SU-DHL-6 (cell line): ENCODE results near the gene SREBF1.

Source experiments
- H2AFZ ChIP-seq: fragments of 200-600 bp; sonication (generic); 2 replicates; pipeline ENCODE4 v1.6.1; 2014; ENCODE audit warnings: low read depth, mild to moderate bottlenecking, moderate library complexity, mixed read lengths, antibody characterized with exemption, low read length; ENCODE audit not compliant: severe bottlenecking
- H3F3A ChIP-seq: fragments of 200-600 bp; shearing (Covaris generic); 2 replicates; pipeline ENCODE4 v1.6.0; 2016; ENCODE audit warnings: antibody characterized with exemption, mild to moderate bottlenecking; ENCODE audit not compliant: insufficient read depth
- H3K27ac ChIP-seq: fragments of 200-600 bp; sonication (generic); 2 replicates; pipeline ENCODE4 v1.5.1; 2016; ENCODE audit warnings: low read depth, mild to moderate bottlenecking, low read length, moderate library complexity, mixed read lengths
- H3K27me3 ChIP-seq: fragments of 200-600 bp; sonication (generic), shearing (Covaris generic); 2 replicates; pipeline ENCODE4 v1.6.0; 2014; ENCODE audit warnings: mild to moderate bottlenecking, low read length
- H3K36me3 ChIP-seq: fragments of 200-600 bp; sonication (generic); 2 replicates; pipeline ENCODE4 v1.6.1; 2014; ENCODE audit warnings: mild to moderate bottlenecking, low read length, mixed read lengths
- H3K4me2 ChIP-seq: fragments of 300-600, 200-600 bp; shearing (Covaris generic), sonication (generic); 2 replicates; pipeline ENCODE4 v1.6.0; 2014; ENCODE audit warnings: low read length, low read depth, mild to moderate bottlenecking; ENCODE audit not compliant: poor library complexity, severe bottlenecking
- H3K4me3 ChIP-seq: fragments of 200-600 bp; sonication (generic); 2 replicates; pipeline ENCODE4 v1.5.1; 2014; ENCODE audit warnings: antibody characterized with exemption, low read length, mild to moderate bottlenecking, mixed read lengths; ENCODE audit not compliant: insufficient read depth, poor library complexity, severe bottlenecking
- H3K79me2 ChIP-seq: fragments of 200-600 bp; sonication (generic); 2 replicates; pipeline ENCODE4 v1.6.1; 2014; ENCODE audit warnings: mild to moderate bottlenecking, low read length, moderate library complexity; ENCODE audit not compliant: insufficient read depth
- H3K9ac ChIP-seq: fragments of 200-600 bp; sonication (generic); 2 replicates; pipeline ENCODE4 v1.7.0; 2014; ENCODE audit warnings: mild to moderate bottlenecking, low read length
- H3K9me2 ChIP-seq: fragments of 200-600 bp; sonication (generic); replicated peaks from 2 replicates; pipeline ENCODE4 v1.6.1; 2014; ENCODE audit warnings: low read length; ENCODE audit not compliant: insufficient read depth
- H3K9me3 ChIP-seq: fragments of 200-600 bp; sonication (generic); 2 replicates; pipeline ENCODE4 v1.6.1; 2014; ENCODE audit warnings: low read length, mixed read lengths; ENCODE audit not compliant: insufficient read depth
- H4K20me1 ChIP-seq: fragments of 200-600 bp; sonication (generic); 2 replicates; pipeline ENCODE4 v1.6.1; 2014; ENCODE audit warnings: low read depth, mild to moderate bottlenecking, antibody characterized with exemption, low read length, moderate library complexity, mixed read lengths
- CTCF ChIP-seq: fragments of 200-600 bp; sonication (generic); IDR thresholded peaks from one replicate; pipeline ENCODE4 v1.5.1; 2017; ENCODE audit warnings: antibody characterized with exemption, mild to moderate bottlenecking, low read length, moderate library complexity; ENCODE audit not compliant: insufficient read depth, poor library complexity, severe bottlenecking
- EZH2phosphoT487 ChIP-seq: fragments of 200-600 bp; sonication (generic), shearing (Covaris generic); conservative IDR thresholded peaks from 2 replicates; pipeline ENCODE4 v1.6.1; 2018; ENCODE audit warnings: mild to moderate bottlenecking, antibody characterized with exemption, low read length, moderate library complexity, mixed read lengths

Gene SREBF1

GRCh38 chr17:17795946-17796786 is 40.6 kb downstream of the SREBF1 start:
- Histone ChIP-seq H3K27me3 (no peaks in the 10 kb centered on the region), H3K36me3 (no peaks in the 10 kb centered on the region), H3K9me2 (no peaks in the 10 kb centered on the region), H3K4me3 (no peak overlapping the region), H3K9ac (no peak overlapping the region), H3K27ac (no peak overlapping the region), H3F3A (no peaks in the 10 kb centered on the region), H3K79me2 (no peaks in the 10 kb centered on the region), H3K9me3 (no peaks in the 10 kb centered on the region), H4K20me1 (no peaks in the 10 kb centered on the region), H3K4me2 (no peak overlapping the region), H2AFZ (no peak overlapping the region)
- no peak for TF ChIP-seq CTCF
- TF ChIP-seq EZH2phosphoT487: no peak

GRCh38 chr17:17795296-17795695 is 41.5 kb downstream of the SREBF1 start:
- H4K20me1 ChIP-seq: no peaks in the 10 kb centered on the region
- H3K79me2 ChIP-seq: no peaks in the 10 kb centered on the region
- no peaks in the 10 kb centered on the region for H3K9me3 ChIP-seq
- H3K4me2 ChIP-seq: no peak overlapping the region
- no peak overlapping the region for H3K4me3 ChIP-seq
- H2AFZ ChIP-seq: no peak overlapping the region
- no peak overlapping the region for H3K27ac ChIP-seq
- H3K36me3 ChIP-seq: no peaks in the 10 kb centered on the region
- no peaks in the 10 kb centered on the region for H3F3A ChIP-seq
- no peak overlapping the region for H3K9ac ChIP-seq
- no peaks in the 10 kb centered on the region for H3K27me3 ChIP-seq
- H3K9me2 ChIP-seq: no peaks in the 10 kb centered on the region
- TF ChIP-seq CTCF: no peak
- no peak for TF ChIP-seq EZH2phosphoT487

- Histone ChIP-seq H3K9me2 (no peaks in the 10 kb centered on the region), H3K36me3 (no peaks in the 10 kb centered on the region), H3K27me3 (no peaks in the 10 kb centered on the region), H3K9ac (no peak overlapping the region), H3F3A (no peaks in the 10 kb centered on the region), H3K9me3 (no peaks in the 10 kb centered on the region), H3K27ac (no peak overlapping the region), H3K79me2 (no peaks in the 10 kb centered on the region), H3K4me2 (no peak overlapping the region), H2AFZ (no peak overlapping the region), H4K20me1 (no peaks in the 10 kb centered on the region), H3K4me3 (no peak overlapping the region)
- no peak for TF ChIP-seq EZH2phosphoT487
- TF ChIP-seq CTCF: no peak
Measured at GRCh38 chr17:17794382-17794781, 42.4 kb downstream of the SREBF1 start.
